Thyroid gland (tissue), 4 donors: ENCODE measurements around the gene HDAC5. TPM values are rescaled to one million over a fixed set of nuclear protein-coding genes. Genes with fewer than 3 reads are reported as not detected.

Source experiments
- DNase-seq, 2 donors: peaks; one replicate each; pipeline ENCODE4 v3.0.0-alpha.2; 2019
- H3K27ac ChIP-seq, 3 donors: fragments of 200-600 bp; sonication (generic); 1 replicate in 2 of 3; 2 replicates in 1 of 3; pipeline ENCODE4 v1.5.1; 2016 to 2019; ENCODE audit warnings: mild to moderate bottlenecking in 1 of 3, moderate library complexity in 1 of 3
- H3K27me3 ChIP-seq: fragments of 200-600 bp; sonication (generic); one replicate; pipeline ENCODE4 v1.5.1; 2019
- H3K36me3 ChIP-seq, 2 donors: fragments of 200-600 bp; sonication (generic); one replicate each; pipeline ENCODE4 v1.5.1; 2016 to 2019
- H3K4me1 ChIP-seq, 2 donors: fragments of 200-600 bp; sonication (generic); one replicate each; pipeline ENCODE4 v1.5.1; 2017 to 2019
- H3K4me3 ChIP-seq, 3 donors: fragments of 200-600 bp; sonication (generic); replicated peaks in 1 of 3; 1 replicate in 2 of 3; 2 replicates in 1 of 3; pipeline ENCODE4 v1.5.1; 2016; ENCODE audit warnings: mild to moderate bottlenecking in 1 of 3
- H3K9me3 ChIP-seq: fragments of 200-600 bp; sonication (generic); one replicate; pipeline ENCODE4 v1.5.1; 2017
- CTCF ChIP-seq, 6 experiments: fragments of 200-600 bp in 3 of 6; fragments of 450-650 bp in 3 of 6; sonication (generic) in 3 of 6; IDR thresholded peaks; one replicate each; pipeline ENCODE4 v1.5.1; 2016 to 2019; ENCODE audit warnings: antibody characterized with exemption in 6 of 6, mild to moderate bottlenecking in 2 of 6, inconsistent platforms in 1 of 6, moderate library complexity in 1 of 6
- POLR2A ChIP-seq, 2 donors: fragments of 450-650 bp; IDR thresholded peaks; one replicate each; pipeline ENCODE4 v1.6.1; 2017; ENCODE audit warnings: antibody characterized with exemption in 2 of 2, mild to moderate bottlenecking in 2 of 2, moderate library complexity in 1 of 2
- WGBS, 2 donors: methylation state at CpG; one replicate each; pipeline ENCODE4 v1.1.5; 2017; 5-methylcytosine and 5-hydroxymethylcytosine counted together
- intact Hi-C: fragments of 100-400 bp; cut with DNase I; formaldehyde crosslinking; loops from one replicate; pipeline ENCODE4 v1.15.1; 2023
- total RNA-seq, 4 donors: library from RNA; depleted of rRNA; stranded (reverse); fragments of >200 nt; gene quantifications; one replicate each; pipeline ENCODE4 v1.2.3, GENCODE V29; 2016

HDAC5 gene
- total RNA-seq, 4 donors from 2014 or later, result 69.5 to 142 (median 107) TPM

DNA sequence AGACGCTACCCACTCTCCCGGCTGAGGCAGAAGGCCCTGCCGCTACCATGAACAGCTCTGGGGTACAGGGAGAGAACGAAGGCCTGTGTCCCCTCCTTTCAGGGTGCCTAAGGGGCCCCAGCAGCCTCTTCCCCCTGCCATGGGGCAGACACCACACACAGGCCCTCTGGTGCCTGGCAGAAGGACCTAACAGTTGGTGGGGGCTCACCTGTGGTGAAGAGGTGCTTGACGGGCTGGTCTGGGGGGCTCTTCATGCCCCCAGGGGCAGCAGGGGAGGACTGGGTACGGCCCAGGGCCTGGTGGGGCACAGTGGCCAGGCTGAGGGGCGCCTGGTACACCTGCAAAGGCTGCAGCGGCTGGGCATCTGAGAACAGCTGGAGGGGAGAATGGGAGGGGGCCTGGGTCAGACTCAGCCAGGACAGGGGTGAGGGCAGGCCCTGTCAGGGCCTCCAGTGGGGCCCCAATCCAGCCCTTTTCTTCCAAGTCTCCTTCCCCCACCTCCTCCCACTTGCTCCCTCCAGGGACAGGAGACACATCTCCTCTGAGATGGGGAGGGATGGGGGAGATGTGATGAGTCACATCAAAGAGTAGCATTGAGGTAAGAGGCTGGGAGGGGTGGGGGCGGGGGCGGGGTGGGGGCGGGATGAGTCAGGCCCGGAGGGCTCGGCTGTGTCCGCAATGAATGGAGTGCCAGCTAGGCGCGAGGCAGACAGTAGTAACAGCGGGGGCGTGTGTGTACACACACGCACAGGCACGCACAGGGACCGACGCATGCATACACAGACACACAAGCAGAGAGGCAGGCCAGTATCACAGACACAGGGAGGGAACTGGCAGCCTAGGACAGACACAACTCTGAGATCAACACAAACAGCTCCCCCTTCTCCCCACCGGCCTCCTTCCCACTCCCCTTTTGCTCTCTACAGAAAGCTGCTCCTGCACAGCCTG is 36.8 kb downstream of the HDAC5 start:
- Histone ChIP-seq H3K9me3 (no peaks in the 10 kb centered on the region), H3K27me3 (no peaks in the 10 kb centered on the region), H3K4me3 (no peak overlapping the region), H3K4me1 (no peaks in the 10 kb centered on the region), H3K27ac (peak overlapping the region in 2 of 3 donors; percentile 30 to 38), H3K36me3 (peaks cover 73 to 80% of the 10 kb centered on the region in 2 donors)
- 72 to 75% methylated on average over 20 to 21 of the region's 23 CpGs for WGBS, 2 donors
- no peak for TF ChIP-seq POLR2A (IDR thresholded peaks at IDR 0.05)
- TF ChIP-seq CTCF (IDR thresholded peaks at IDR 0.05), result no peak
- DNase-seq, result no peak
- intact Hi-C loops, result no loop called here

- H3K36me3 ChIP-seq, result peaks cover 66 to 73% of the 10 kb centered on the region in 2 donors
- 83 to 89% methylated on average over 5 of the region's 5 CpGs for WGBS, 2 donors
- H3K27ac ChIP-seq, result peak overlapping the region in 1 of 3 donors; percentile 38
- no peak for TF ChIP-seq POLR2A (IDR thresholded peaks at IDR 0.05)
- no peak for TF ChIP-seq CTCF (IDR thresholded peaks at IDR 0.05)
- no peak overlapping the region for H3K4me3 ChIP-seq
- no peaks in the 10 kb centered on the region for H3K4me1 ChIP-seq
- no peak for DNase-seq
- H3K9me3 ChIP-seq, result no peaks in the 10 kb centered on the region
- intact Hi-C loops, result no loop called here
- H3K27me3 ChIP-seq, result no peaks in the 10 kb centered on the region
These were observed 37.5 kb downstream of the HDAC5 start for GRCh38 chr17:44085908-44086307.

DNA sequence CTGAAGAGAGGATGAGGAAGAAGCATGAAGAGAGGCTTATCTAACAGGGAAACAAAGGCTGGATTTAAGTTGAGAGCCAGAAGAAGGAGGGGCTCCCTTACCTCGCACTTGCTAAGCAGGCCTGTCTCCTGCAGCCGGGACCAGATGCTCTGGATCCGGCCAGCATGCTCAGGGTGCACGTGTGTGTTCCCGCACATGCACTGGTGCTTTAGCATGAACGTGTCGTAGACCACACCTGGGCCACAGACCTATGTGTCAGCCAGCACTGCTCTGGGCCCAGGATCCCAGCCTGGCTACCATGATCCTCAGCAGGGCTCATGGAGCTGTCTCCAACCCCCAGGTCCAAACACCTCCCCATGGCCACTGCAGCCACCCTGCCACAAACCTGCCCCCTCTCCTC is 38.5 kb downstream of the HDAC5 start:
- intact Hi-C loops, result no loop called here
- no peaks in the 10 kb centered on the region for H3K9me3 ChIP-seq

DNA sequence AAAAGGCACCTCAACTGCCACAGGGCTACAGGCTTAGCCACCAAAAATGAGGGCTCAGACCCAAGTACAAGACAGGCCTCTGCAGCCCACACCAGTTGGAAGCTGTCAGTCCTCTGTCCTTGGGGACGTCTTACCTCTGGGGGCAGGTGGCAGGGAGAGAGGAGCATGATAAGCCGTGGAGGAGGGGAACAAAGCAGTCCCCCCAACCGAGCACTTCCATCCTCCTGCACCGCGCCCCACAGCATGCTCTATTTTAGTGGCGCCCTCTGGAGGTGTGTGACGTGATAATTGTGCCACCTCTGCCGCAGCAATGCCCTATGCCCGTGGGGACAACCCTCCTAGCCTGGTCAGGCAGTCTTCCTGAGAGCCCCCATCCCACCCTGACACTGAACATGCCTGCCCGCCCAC is 39.3 kb downstream of the HDAC5 start:
- intact Hi-C loops, result no loop called here
- Histone ChIP-seq H3K4me1 (no peaks in the 10 kb centered on the region), H3K36me3 (peaks cover 72 to 73% of the 10 kb centered on the region in 2 donors), H3K27me3 (no peaks in the 10 kb centered on the region), H3K9me3 (no peaks in the 10 kb centered on the region), H3K27ac (no peak overlapping the region), H3K4me3 (no peak overlapping the region)
- no peak for DNase-seq
- 71 to 90% methylated on average over 10 of the region's 10 CpGs for WGBS, 2 donors
- no peak for TF ChIP-seq POLR2A (IDR thresholded peaks at IDR 0.05)
- TF ChIP-seq CTCF (IDR thresholded peaks at IDR 0.05), result peak in 1 of 6 experiments; percentile 4

More for the DNA sequence above, 38.5 kb downstream of the HDAC5 start:
- WGBS, 2 donors, result 92 to 96% methylated on average over 6 to 7 of the region's 7 CpGs
- Histone ChIP-seq H3K4me1 (no peaks in the 10 kb centered on the region), H3K36me3 (peaks cover 72 to 74% of the 10 kb centered on the region in 2 donors), H3K27ac (no peak overlapping the region), H3K4me3 (no peak overlapping the region), H3K27me3 (no peaks in the 10 kb centered on the region)
- no peak for TF ChIP-seq CTCF (IDR thresholded peaks at IDR 0.05)
- no peak for TF ChIP-seq POLR2A (IDR thresholded peaks at IDR 0.05)
- DNase-seq, result no peak

GRCh38 chr17:44083250-44083849 is 40.1 kb downstream of the HDAC5 start:
- TF ChIP-seq POLR2A (IDR thresholded peaks at IDR 0.05) (no peak), CTCF (IDR thresholded peaks at IDR 0.05) (no peak)
- H3K27ac ChIP-seq, result no peak overlapping the region
- WGBS, 2 donors, result 81 to 89% methylated on average over 3 to 12 of the region's 12 CpGs
- DNase-seq, result no peak
- intact Hi-C loops, result no loop called here
- no peak overlapping the region for H3K4me3 ChIP-seq
- no peaks in the 10 kb centered on the region for H3K4me1 ChIP-seq
- no peaks in the 10 kb centered on the region for H3K27me3 ChIP-seq
- peaks cover 73% of the 10 kb centered on the region in 2 donors for H3K36me3 ChIP-seq
- H3K9me3 ChIP-seq, result no peaks in the 10 kb centered on the region
